ENCODE data around the gene SHISAL1. TPM values are rescaled to one million over a fixed set of nuclear protein-coding genes. Genes with fewer than 3 reads are reported as not detected.

Gene SHISAL1
- total RNA-seq, 2 donors from 2014 or later = 0.42 to 0.95 TPM

- no peaks in the 10 kb centered on the region for H3K27me3 ChIP-seq (ENCODE audit: control insufficient read depth, insufficient read depth, low read length, poor library complexity, severe bottlenecking)
- no peak overlapping the region for H3K27ac ChIP-seq (ENCODE audit: low read depth, low read length)
- no peaks in the 10 kb centered on the region for H3K4me1 ChIP-seq (ENCODE audit: control insufficient read depth, insufficient read depth, low read length)
- H3K9ac ChIP-seq (ENCODE audit: extremely low read depth, low read length, poor library complexity, severe bottlenecking) = no peak overlapping the region
- Mint-ChIP-seq H3K4me3 (no peak overlapping the region), H3K4me1 (peaks cover 5% of the 10 kb centered on the region), H3K27me3 (ENCODE audit: insufficient read depth) (no peaks in the 10 kb centered on the region), H3K27ac (no peak overlapping the region), H3K36me3 (ENCODE audit: low read depth) (no peaks in the 10 kb centered on the region), H3K9me3 (peaks cover 8% of the 10 kb centered on the region)
- peaks cover 10% of the 10 kb centered on the region for H3K9me3 ChIP-seq (ENCODE audit: control insufficient read depth, low read length)
- H3K4me3 ChIP-seq (ENCODE audit: low read length) = no peak overlapping the region
- 92 to 96% methylated on average over 7 to 16 of the region's 16 CpGs for WGBS, 2 experiments (ENCODE audit: insufficient coverage in 1 of 2, insufficient read length in 1 of 2)
- TF ChIP-seq CTCF (conservative IDR thresholded peaks at IDR 0.05) = no peak
- DNase-seq = no peak
- H3K36me3 ChIP-seq (ENCODE audit: control insufficient read depth, insufficient read depth, low read length) = no peaks in the 10 kb centered on the region
Observed at GRCh38 chr22:44205516-44206329, 107.0 kb downstream of the SHISAL1 start.

DNA sequence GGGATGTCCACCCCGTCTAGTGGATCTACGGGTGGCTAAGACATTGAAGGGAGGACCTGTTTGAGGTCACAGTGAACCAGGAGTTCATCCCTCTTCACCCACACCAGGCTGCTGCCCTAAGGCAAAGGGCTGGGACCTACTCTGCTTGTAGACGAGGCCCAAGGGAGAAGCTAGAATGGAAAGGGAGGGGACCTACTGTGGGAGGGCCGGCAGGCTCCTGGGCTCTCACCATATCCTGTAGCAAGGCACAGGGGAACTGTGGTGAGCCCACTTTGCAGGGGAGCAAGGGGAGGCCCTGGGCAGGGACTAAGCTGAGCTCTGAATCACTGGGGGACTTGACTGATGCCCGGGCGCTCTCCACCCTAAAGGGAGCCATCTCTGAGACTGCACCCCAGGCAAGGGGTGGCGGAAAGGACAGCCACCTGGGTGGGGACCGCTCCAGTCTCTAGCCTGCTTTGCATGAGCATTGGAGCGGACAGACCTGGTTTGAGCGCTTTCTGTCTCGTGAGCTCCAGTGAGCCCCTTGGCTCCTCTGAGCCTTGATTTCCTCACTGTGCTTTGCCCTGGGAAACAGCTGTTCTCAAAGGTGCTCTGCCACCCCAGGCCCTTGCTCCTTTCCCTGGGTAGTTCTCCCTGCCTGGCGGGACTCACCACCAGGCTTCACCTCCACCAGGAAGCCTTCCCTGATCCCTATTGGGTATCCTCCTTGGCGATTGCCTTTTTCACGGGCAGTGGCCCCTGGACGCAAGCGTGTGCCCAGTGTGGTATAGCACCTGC lies 107.8 kb downstream of the SHISAL1 start:
- no peak for DNase-seq
- H3K4me1 ChIP-seq (ENCODE audit: control insufficient read depth, insufficient read depth, low read length) = no peaks in the 10 kb centered on the region

GRCh38 chr22:44203203-44203602 lies 109.5 kb downstream of the SHISAL1 start:
- H3K9ac ChIP-seq (ENCODE audit: extremely low read depth, low read length, poor library complexity, severe bottlenecking) = no peak overlapping the region
- no peaks in the 10 kb centered on the region for H3K4me1 ChIP-seq (ENCODE audit: control insufficient read depth, insufficient read depth, low read length)
- H3K27me3 Mint-ChIP-seq (ENCODE audit: insufficient read depth) = no peaks in the 10 kb centered on the region
- DNase-seq = no peak
- H3K4me1 Mint-ChIP-seq = peaks cover 5% of the 10 kb centered on the region
- no peak overlapping the region for H3K4me3 ChIP-seq (ENCODE audit: low read length)
- H3K27ac Mint-ChIP-seq = no peak overlapping the region
- H3K27ac ChIP-seq (ENCODE audit: low read depth, low read length) = no peak overlapping the region
- H3K9me3 Mint-ChIP-seq = no peaks in the 10 kb centered on the region
- H3K4me3 Mint-ChIP-seq = no peak overlapping the region
- no peaks in the 10 kb centered on the region for H3K27me3 ChIP-seq (ENCODE audit: control insufficient read depth, insufficient read depth, low read length, poor library complexity, severe bottlenecking)
- no peaks in the 10 kb centered on the region for H3K9me3 ChIP-seq (ENCODE audit: control insufficient read depth, low read length)
- H3K36me3 ChIP-seq (ENCODE audit: control insufficient read depth, insufficient read depth, low read length) = no peaks in the 10 kb centered on the region
- no peaks in the 10 kb centered on the region for H3K36me3 Mint-ChIP-seq (ENCODE audit: low read depth)
- no peak for TF ChIP-seq CTCF (conservative IDR thresholded peaks at IDR 0.05)
- WGBS, 2 experiments (ENCODE audit: insufficient coverage in 1 of 2, insufficient read length in 1 of 2) = 89 to 92% methylated on average over 6 of the region's 6 CpGs

More for the DNA sequence above, 107.8 kb downstream of the SHISAL1 start:
- Mint-ChIP-seq H3K27ac (no peak overlapping the region), H3K4me1 (peaks cover 5% of the 10 kb centered on the region), H3K9me3 (peaks cover 5% of the 10 kb centered on the region), H3K27me3 (ENCODE audit: insufficient read depth) (no peaks in the 10 kb centered on the region), H3K4me3 (no peak overlapping the region), H3K36me3 (ENCODE audit: low read depth) (no peaks in the 10 kb centered on the region)
- Histone ChIP-seq H3K9me3 (ENCODE audit: control insufficient read depth, low read length) (peaks cover 6% of the 10 kb centered on the region), H3K27me3 (ENCODE audit: control insufficient read depth, insufficient read depth, low read length, poor library complexity, severe bottlenecking) (no peaks in the 10 kb centered on the region), H3K36me3 (ENCODE audit: control insufficient read depth, insufficient read depth, low read length) (no peaks in the 10 kb centered on the region), H3K27ac (ENCODE audit: low read depth, low read length) (no peak overlapping the region), H3K9ac (ENCODE audit: extremely low read depth, low read length, poor library complexity, severe bottlenecking) (no peak overlapping the region), H3K4me3 (ENCODE audit: low read length) (no peak overlapping the region)
- TF ChIP-seq CTCF (conservative IDR thresholded peaks at IDR 0.05) = no peak
- WGBS, 2 experiments (ENCODE audit: insufficient coverage in 1 of 2, insufficient read length in 1 of 2) = 90 to 91% methylated on average over 14 to 16 of the region's 16 CpGs

Data from endodermal cell (in vitro differentiated cells).